Activated naive CD4-positive, alpha-beta T cell treated with anti-CD3 and anti-CD28 coated beads, Interleukin-2, amount 50 U/mL, for 24 hours (primary cell): ENCODE data around the gene POU6F2.

Experiments used
- H3K27ac Mint-ChIP-seq: one replicate; pipeline ENCODE4 v1.8.0; 2021; ENCODE audit warnings: mild to moderate bottlenecking, mixed read lengths
- H3K27me3 Mint-ChIP-seq: one replicate; pipeline ENCODE4 v1.8.0; 2021; ENCODE audit warnings: mixed read lengths
- H3K36me3 Mint-ChIP-seq: one replicate; pipeline ENCODE4 v1.8.0; 2021; ENCODE audit warnings: mixed read lengths
- H3K4me1 Mint-ChIP-seq: one replicate; pipeline ENCODE4 v1.8.0; 2021; ENCODE audit warnings: mixed read lengths
- H3K4me3 Mint-ChIP-seq: one replicate; pipeline ENCODE4 v1.8.0; 2021; ENCODE audit warnings: mild to moderate bottlenecking, mixed read lengths
- H3K9me3 Mint-ChIP-seq: one replicate; pipeline ENCODE4 v1.8.0; 2021; ENCODE audit warnings: mixed read lengths

POU6F2 gene

GRCh38 chr7:39421661-39422060, 444.0 kb downstream of the POU6F2 start:
- H3K27ac Mint-ChIP-seq: no peak overlapping the region
- peaks cover 11% of the 10 kb centered on the region for H3K27me3 Mint-ChIP-seq
- no peak overlapping the region for H3K4me3 Mint-ChIP-seq
- no peaks in the 10 kb centered on the region for H3K9me3 Mint-ChIP-seq
- H3K36me3 Mint-ChIP-seq: no peaks in the 10 kb centered on the region
- no peaks in the 10 kb centered on the region for H3K4me1 Mint-ChIP-seq

- H3K27ac Mint-ChIP-seq: no peak overlapping the region
- no peaks in the 10 kb centered on the region for H3K27me3 Mint-ChIP-seq
- no peak overlapping the region for H3K4me3 Mint-ChIP-seq
- no peaks in the 10 kb centered on the region for H3K4me1 Mint-ChIP-seq
- no peaks in the 10 kb centered on the region for H3K9me3 Mint-ChIP-seq
- H3K36me3 Mint-ChIP-seq: no peaks in the 10 kb centered on the region
These were observed 450.5 kb downstream of the POU6F2 start for GRCh38 chr7:39428221-39428620.

- H3K36me3 Mint-ChIP-seq: no peaks in the 10 kb centered on the region
- H3K9me3 Mint-ChIP-seq: no peaks in the 10 kb centered on the region
- no peak overlapping the region for H3K4me3 Mint-ChIP-seq
- no peaks in the 10 kb centered on the region for H3K27me3 Mint-ChIP-seq
- H3K4me1 Mint-ChIP-seq: no peaks in the 10 kb centered on the region
- H3K27ac Mint-ChIP-seq: no peak overlapping the region
These were observed 451.7 kb downstream of the POU6F2 start for GRCh38 chr7:39429421-39429820.

GRCh38 chr7:39430441-39430840, 452.7 kb downstream of the POU6F2 start:
- no peak overlapping the region for H3K4me3 Mint-ChIP-seq
- H3K9me3 Mint-ChIP-seq: no peaks in the 10 kb centered on the region
- no peaks in the 10 kb centered on the region for H3K27me3 Mint-ChIP-seq
- H3K27ac Mint-ChIP-seq: no peak overlapping the region
- H3K4me1 Mint-ChIP-seq: no peaks in the 10 kb centered on the region
- H3K36me3 Mint-ChIP-seq: no peaks in the 10 kb centered on the region

- Mint-ChIP-seq H3K36me3 (no peaks in the 10 kb centered on the region), H3K27ac (no peak overlapping the region), H3K4me1 (no peaks in the 10 kb centered on the region), H3K27me3 (no peaks in the 10 kb centered on the region), H3K9me3 (no peaks in the 10 kb centered on the region), H3K4me3 (no peak overlapping the region)
These were observed 453.4 kb downstream of the POU6F2 start for GRCh38 chr7:39430909-39431641.

GRCh38 chr7:39432368-39432767, 454.7 kb downstream of the POU6F2 start:
- Mint-ChIP-seq H3K27ac (no peak overlapping the region), H3K36me3 (no peaks in the 10 kb centered on the region), H3K4me3 (no peak overlapping the region), H3K4me1 (no peaks in the 10 kb centered on the region), H3K27me3 (no peaks in the 10 kb centered on the region), H3K9me3 (no peaks in the 10 kb centered on the region)

- H3K4me1 Mint-ChIP-seq: no peaks in the 10 kb centered on the region
- H3K27me3 Mint-ChIP-seq: peaks cover 2% of the 10 kb centered on the region
- H3K36me3 Mint-ChIP-seq: no peaks in the 10 kb centered on the region
- H3K27ac Mint-ChIP-seq: no peak overlapping the region
- no peak overlapping the region for H3K4me3 Mint-ChIP-seq
- no peaks in the 10 kb centered on the region for H3K9me3 Mint-ChIP-seq
These were observed 455.2 kb downstream of the POU6F2 start for GRCh38 chr7:39432807-39433416.

GRCh38 chr7:39433550-39433949, 455.8 kb downstream of the POU6F2 start:
- Mint-ChIP-seq H3K9me3 (no peaks in the 10 kb centered on the region), H3K4me1 (no peaks in the 10 kb centered on the region), H3K27ac (no peak overlapping the region), H3K27me3 (peaks cover 3% of the 10 kb centered on the region), H3K36me3 (no peaks in the 10 kb centered on the region), H3K4me3 (no peak overlapping the region)

GRCh38 chr7:39434012-39434411, 456.3 kb downstream of the POU6F2 start:
- Mint-ChIP-seq H3K4me1 (no peaks in the 10 kb centered on the region), H3K27me3 (peaks cover 6% of the 10 kb centered on the region), H3K36me3 (no peaks in the 10 kb centered on the region), H3K4me3 (no peak overlapping the region), H3K9me3 (peaks cover 3% of the 10 kb centered on the region), H3K27ac (no peak overlapping the region)

- Mint-ChIP-seq H3K27me3 (peaks cover 19% of the 10 kb centered on the region), H3K4me3 (no peak overlapping the region), H3K36me3 (no peaks in the 10 kb centered on the region)
These were observed 468.8 kb downstream of the POU6F2 start for GRCh38 chr7:39446546-39446945.

GRCh38 chr7:39451901-39452300, 474.2 kb downstream of the POU6F2 start:
- H3K27me3 Mint-ChIP-seq: peaks cover 6% of the 10 kb centered on the region
- H3K36me3 Mint-ChIP-seq: no peaks in the 10 kb centered on the region
- H3K9me3 Mint-ChIP-seq: no peaks in the 10 kb centered on the region
- H3K4me1 Mint-ChIP-seq: no peaks in the 10 kb centered on the region
- no peak overlapping the region for H3K4me3 Mint-ChIP-seq
- no peak overlapping the region for H3K27ac Mint-ChIP-seq

More at GRCh38 chr7:39446546-39446945, 468.8 kb downstream of the POU6F2 start:
- Mint-ChIP-seq H3K27ac (no peak overlapping the region), H3K4me1 (no peaks in the 10 kb centered on the region), H3K9me3 (no peaks in the 10 kb centered on the region)

GRCh38 chr7:39453743-39454355, 476.1 kb downstream of the POU6F2 start:
- Mint-ChIP-seq H3K36me3 (no peaks in the 10 kb centered on the region), H3K4me1 (no peaks in the 10 kb centered on the region), H3K4me3 (no peak overlapping the region), H3K27ac (no peak overlapping the region), H3K27me3 (peaks cover 4% of the 10 kb centered on the region), H3K9me3 (no peaks in the 10 kb centered on the region)

GRCh38 chr7:39458061-39458745, 480.5 kb downstream of the POU6F2 start:
- no peaks in the 10 kb centered on the region for H3K36me3 Mint-ChIP-seq
- H3K9me3 Mint-ChIP-seq: no peaks in the 10 kb centered on the region
- H3K27me3 Mint-ChIP-seq: peaks cover 3% of the 10 kb centered on the region
- no peaks in the 10 kb centered on the region for H3K4me1 Mint-ChIP-seq
- no peak overlapping the region for H3K4me3 Mint-ChIP-seq
- H3K27ac Mint-ChIP-seq: no peak overlapping the region

GRCh38 chr7:39459636-39460035, 481.9 kb downstream of the POU6F2 start:
- Mint-ChIP-seq H3K4me3 (no peak overlapping the region), H3K36me3 (no peaks in the 10 kb centered on the region), H3K27ac (no peak overlapping the region), H3K4me1 (no peaks in the 10 kb centered on the region), H3K27me3 (peaks cover 3% of the 10 kb centered on the region), H3K9me3 (no peaks in the 10 kb centered on the region)

GRCh38 chr7:39460486-39460885, 482.8 kb downstream of the POU6F2 start:
- Mint-ChIP-seq H3K36me3 (no peaks in the 10 kb centered on the region), H3K4me3 (no peak overlapping the region), H3K27ac (no peak overlapping the region), H3K4me1 (peaks cover 5% of the 10 kb centered on the region), H3K27me3 (peaks cover 6% of the 10 kb centered on the region), H3K9me3 (no peaks in the 10 kb centered on the region)
